GM18861 (cell line): ENCODE results near the gene DDC.
A peak's percentile ranks its signal among the peaks of the same experiment; 100 is the strongest.

ENCODE experiments used
- ATAC-seq: cut with Tn5 transposase; IDR thresholded peaks from one replicate; pipeline ENCODE4 v1.9.1; 2021; ENCODE audit not compliant: unreplicated experiment

The DDC gene, protein sequence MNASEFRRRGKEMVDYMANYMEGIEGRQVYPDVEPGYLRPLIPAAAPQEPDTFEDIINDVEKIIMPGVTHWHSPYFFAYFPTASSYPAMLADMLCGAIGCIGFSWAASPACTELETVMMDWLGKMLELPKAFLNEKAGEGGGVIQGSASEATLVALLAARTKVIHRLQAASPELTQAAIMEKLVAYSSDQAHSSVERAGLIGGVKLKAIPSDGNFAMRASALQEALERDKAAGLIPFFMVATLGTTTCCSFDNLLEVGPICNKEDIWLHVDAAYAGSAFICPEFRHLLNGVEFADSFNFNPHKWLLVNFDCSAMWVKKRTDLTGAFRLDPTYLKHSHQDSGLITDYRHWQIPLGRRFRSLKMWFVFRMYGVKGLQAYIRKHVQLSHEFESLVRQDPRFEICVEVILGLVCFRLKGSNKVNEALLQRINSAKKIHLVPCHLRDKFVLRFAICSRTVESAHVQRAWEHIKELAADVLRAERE

DNA sequence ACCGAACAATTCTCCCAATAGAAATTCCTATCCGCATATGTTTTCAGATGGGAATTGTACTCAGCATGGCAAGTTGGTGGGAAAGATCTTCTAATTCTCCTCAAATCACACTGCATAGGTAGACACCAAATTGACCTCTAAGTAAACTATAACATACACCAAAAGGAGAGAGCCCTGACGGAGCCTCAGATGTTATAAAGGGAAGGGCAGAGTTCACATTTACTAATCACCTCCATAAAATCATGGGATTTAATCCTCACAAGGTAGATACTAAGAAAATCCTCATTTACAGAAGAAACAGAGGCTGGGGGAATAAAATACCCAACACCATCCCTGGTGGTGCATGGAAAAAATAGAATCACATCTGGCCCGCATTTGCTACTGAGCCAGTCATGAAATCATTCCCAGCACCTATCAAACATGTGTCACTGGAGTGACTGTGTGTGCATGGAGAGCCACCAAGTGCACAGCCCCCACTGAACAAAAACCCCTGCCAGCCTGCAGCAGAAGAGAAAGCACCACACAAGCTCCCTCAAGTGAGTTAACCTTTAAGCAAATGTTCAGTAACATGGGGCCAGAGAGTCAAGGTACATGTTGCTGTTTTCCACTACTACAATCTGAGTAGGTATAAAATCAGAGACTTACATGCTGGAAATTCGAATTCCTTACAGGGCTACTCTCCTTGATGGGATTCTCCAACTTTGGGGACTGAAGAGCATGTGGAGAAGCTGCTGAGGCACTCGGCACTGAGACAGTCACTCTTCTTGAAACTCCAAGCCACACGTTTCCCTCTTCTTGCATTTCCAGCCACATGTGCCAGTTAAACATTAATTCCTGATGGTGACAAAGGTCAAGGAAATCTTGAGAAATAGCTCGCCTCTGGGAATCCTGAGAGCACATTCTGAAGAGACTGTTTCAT is at the start of gene DDC:
TSS of gene DDC (minus strand) at position 766 of the 919 bp plus-strand sequence. CDS start 21,320 bp downstream, outside the sequence.
- ATAC-seq = no peak

DNA sequence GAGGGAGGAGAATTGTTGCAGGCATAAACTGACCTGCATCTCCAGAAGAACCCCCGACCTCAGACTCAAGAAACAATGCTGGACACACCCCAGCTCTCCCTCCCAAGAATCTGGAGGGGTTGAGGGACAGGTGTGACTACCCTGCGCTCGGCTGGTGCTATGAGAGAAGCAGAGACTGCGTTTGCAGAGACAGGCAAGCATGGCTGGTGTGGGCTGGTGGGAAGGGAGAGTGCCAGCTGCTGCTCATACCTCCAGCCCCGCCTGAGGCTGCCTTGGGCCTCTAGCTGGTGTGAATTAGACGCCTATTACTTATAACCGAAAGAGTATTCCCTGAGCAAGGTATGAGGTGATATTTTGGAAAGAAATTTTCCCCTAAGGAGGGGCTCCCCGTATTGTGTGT is 48.3 kb upstream of the DDC start:
- ATAC-seq = no peak

DNA sequence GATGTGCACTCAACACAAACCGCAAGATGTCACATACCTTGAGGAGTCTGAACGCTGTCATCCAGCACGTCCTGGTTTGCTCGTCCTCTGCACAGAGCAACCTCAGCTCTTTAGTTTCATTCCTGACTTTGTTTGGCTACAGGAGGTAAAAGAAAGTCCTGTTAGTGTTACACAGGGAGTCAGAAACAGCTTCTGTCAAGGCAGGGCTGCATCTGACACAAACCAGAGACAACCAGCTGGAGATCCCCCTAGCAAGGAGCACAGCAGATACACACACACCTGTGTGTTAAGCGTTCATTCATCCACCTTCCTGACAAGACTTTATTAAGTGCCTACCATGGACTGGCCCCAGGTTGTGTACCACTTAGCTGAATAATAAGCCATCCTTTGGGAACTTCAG is 47.5 kb upstream of the DDC start:
- no peak for ATAC-seq

DNA sequence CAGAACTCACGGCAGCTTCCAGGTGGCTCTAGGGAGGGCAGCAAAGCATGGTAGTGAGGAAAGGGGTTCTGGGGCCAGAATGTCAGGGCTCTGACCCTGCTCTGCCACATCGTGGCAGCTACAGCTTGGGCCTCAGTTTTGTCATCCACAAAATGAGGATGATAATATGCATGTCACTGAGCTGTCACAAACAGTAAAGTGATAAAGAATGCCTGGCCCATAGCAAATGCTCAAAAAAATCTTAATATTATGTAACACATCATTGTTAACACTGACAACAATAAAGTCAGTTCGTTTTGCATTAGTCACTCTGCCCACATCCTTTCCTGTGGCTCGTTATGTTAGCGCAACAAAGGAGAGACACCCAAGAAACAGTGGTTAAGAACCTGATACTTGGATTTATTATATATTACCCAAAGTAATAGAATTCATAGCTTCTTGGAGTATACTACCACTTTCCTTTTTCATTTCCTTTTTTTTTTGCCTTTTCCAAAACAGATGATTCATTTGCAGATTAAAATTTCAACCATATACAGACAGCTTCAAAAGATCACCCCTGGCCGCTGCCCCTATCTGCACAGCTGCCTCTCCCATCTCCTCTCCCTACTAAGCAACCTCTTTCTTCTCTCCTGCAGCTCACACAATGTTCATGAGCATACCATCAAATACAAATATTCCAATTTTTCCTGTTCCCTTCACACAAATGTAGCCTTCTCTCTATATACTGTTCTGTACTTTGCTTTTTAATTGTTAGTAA is 45.5 kb upstream of the DDC start:
- peak; percentile 62 for ATAC-seq

DNA sequence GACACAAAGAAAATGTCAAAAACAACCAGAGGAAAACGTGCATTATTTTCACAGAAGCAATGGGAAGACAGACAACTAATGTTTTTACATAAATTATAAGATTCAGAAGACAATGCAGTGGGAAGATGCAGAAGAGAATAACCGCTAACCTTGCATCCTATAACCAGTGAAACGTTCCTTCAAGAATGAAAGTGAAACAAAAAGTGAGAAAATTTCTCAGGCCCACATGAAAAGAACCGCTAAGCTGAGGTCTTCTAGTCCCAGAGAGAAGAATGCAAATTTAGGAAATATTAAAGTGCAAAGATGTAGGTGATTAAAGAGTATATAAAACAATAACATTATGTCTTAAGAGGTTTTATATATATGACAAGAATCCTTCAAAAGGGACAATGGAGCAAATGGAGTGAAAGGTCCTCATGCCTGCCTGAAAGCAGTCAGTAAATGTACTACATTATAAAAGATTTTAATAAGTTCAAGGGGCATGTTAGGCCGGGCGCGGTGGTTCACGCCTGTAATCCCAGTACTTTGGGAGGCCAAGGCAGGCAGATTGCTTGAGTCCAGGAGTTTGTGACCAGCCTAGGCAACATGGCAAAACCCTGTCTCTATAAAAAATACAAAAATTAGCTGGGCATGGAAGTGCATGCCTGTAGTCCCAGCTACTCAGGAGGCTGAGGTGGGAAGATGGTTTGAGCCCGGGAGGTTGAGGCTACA is 43.1 kb upstream of the DDC start:
- no peak for ATAC-seq

DNA sequence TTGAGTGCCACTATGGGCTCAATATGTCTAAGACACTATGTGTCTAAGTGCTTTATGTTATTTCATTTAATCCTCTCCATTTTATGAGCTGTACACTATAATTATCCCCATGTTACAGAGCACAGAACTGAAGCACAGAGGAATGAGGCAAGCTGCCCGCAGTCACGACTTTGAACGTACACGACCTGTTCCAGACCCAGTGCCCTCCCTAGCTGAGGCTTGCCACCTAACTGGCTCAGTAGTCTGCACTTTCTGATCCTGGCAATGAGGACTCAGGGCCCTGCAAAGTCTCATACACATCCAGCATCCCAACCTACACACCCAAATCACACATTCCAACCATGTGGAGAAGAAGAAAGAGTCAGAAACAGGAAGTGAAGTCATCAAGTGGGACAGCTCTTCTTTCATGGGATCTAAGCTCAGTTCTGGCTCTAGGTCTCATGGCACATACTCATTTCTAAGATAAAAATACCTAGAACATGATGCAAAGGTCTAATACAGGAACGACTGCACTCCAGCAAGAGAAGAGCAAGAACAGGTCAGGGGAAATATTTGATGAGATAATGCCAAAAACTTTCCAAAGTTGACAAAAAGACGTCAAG is 42.4 kb upstream of the DDC start:
- ATAC-seq = no peak

DNA sequence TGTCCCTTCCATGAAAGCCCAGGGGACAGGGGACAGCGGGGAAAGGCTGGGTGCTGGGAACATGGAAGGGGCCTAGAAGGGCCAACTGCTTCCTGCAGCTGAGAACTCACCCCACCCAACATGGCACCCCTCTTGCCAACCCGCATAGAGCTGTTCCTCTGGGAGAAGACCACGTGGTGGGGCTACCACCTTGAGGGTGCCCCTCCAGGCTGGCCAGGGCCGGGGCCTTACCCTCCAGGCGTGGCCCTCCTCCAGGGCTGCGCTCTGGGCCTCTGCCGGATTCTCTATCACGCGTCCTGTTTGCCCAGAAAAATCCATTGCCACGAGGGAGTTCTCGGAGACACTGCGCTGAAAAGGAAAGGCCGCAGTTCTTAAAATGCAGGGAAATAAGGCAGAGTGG is 39.9 kb upstream of the DDC start:
- ATAC-seq = no peak

DNA sequence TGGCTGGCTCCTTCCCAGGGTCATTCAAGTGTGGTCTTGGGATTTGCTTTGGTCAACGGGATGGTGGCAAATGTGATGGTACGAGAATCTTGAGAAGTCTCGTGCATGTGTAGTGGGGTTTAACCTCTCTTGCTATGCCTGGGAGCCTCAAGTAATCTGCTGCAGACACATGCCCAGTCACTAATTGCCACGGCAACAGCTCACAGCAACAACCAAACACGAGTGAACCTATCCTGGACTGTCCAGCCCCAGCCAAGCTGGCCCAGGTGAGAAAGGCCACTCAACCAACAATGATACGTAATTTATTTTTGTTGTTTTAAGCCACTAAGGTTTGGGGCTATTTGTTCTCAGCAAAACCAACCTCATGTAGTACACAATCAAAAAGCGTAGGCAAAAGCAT is 38.1 kb upstream of the DDC start:
- no peak for ATAC-seq

DNA sequence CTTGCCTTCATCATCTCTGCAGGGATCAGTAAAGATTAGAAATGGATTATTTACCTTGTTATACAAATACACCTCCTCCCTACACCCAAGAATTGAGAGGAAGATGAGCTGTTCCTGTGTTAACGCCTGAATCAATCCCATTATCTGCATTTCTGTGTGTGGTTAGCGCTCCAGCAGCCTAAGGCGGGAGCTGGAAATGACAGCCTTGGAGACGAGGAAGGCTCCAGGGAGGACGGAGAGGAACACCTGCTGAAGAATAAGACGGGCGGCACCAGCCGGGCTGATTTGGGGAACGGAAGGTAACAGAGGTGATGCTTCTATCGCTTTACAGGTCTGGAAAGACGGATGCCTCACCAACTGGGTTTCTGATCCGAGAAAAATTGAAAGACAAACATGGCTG is 34.2 kb upstream of the DDC start:
- no peak for ATAC-seq

DNA sequence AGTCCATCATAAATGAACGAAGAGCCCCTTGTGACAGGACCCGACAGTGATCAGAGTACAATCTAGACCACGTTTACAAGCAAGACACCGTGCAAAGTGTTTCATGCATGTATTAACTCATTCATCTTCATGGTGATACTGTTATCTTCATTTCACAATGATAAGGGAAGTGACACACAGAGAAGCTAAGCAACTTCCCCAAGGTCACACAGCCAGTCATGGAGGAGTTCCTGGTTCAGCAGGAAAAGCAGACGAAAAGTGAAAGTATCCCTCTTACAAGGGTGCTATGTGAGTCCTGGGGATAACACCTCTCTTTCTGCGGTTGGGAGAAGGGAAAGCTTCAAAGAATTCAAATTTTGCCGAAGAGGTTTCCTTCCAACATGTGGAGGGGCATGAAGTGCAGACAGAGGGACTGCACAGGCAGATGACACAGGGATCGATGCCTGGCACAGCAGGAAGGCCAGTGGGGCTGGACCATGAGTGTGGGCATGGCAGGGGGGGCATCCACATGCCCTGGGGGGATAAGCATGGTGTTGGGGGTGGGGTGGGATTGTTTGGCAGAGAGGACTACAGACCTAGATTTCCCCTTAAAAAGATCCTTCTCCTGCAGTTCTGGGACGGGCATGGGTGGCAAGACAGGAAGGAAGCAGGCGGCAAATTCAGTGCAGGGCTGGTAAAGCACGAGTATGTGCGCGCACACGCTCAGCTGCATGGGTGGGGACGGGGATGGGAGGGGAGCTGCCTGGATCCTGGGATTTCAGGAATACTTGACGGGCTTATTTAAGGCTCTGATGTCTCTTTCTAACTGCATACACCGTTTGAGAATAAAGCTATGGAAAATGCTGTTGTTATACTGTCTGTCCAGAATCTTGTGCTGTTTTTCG is 33.5 kb upstream of the DDC start:
- ATAC-seq = no peak

DNA sequence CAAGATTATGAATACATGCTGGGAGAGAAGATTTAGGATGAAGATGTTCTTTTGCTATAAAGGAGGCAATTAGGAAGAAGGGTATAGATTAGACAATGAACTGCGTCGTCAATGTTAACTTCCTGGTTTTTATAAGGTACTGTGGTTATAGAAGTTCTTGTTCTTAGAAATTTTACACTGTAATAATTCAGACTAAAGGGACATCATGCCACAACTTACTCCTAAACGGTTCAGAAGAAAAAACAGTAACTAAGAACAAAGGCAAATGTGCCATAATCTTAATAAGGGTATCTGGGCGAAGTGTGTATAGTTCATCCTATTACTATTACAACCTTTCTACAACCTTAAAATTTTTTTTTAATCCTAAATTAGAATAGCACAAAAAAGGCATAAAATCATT is 31.3 kb upstream of the DDC start:
- ATAC-seq = no peak

DNA sequence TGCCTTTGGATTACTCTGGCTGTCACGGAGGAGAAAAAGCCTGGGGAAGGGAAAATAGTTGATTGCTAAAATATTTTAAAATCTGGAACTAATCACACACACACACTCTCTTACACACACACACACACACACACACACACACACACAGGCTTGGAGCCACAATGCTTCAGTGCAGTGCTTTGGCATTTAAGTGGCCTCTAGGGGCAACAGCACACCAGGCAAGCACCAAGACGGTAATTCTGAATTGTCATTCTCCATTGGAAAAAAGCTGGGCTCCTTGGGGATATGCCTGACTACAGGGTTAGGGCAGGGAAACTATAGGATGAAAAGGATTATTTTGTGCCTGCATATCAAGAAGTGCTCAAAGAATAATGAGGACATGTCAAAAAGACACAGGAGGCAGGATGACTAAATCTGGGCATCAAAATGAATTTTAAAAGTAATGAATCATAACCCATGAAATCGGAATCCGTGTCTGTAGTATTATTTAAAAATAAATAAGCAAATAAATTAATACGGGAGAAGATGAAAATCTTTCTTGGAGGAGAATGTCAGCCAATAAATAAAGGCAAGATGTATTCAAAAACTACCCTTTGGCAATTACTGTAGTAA is 30.4 kb upstream of the DDC start:
- peak; percentile 10 for ATAC-seq

DNA sequence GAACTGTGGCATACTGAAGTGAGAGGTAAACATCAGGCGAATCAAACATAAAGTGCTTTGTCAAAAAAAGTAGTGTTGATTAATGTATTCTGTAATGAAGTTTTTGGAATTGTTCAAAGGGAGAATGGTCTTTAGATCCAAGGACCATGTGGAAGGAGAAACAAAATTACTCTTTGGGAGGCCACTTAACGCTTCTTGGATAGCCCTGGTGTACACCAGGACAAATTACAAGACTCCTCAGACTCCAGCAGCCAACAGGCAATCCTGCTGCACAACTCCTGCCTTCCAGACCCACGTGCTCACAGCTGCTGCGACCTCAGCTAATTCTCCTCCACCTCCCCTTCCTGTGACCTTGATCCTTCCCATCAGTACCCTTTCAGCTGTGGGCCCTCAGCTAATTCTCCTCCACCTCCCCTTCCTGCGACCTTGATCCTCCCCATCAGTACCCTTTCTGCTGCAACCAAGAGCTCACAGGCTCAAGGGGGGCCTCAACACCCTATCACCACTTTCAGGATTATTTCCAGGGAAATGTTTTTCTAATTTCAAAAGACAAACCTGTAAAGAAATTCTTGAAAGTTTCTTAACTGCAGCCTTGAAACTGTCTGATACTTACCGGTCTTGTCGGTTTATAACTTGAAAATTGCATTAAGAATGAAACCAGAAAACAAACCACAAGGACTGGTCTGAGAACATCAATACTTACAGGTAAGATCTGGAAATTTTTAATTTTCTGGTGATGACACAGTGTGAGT is 29.7 kb upstream of the DDC start:
- ATAC-seq = peak; percentile 41

DNA sequence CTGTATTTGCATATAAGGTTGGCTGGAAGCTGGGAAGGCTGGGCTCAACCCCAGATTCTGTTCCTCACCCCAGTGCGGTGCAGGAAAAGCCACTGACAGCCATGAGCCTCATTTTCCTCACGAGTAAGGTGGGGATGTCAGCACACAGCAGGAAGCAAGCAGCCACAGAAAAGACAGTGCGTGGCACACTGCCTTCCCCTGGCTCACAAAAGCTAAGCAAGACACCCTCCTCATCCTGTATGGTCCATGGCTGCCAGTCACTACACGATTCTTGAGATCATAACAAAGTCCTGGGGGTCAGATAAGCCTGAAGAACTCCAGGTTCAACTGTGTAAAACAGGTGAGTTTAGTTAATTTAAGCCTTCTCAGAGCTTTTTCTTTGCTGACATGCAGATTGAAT is 28.9 kb upstream of the DDC start:
- ATAC-seq = no peak

DNA sequence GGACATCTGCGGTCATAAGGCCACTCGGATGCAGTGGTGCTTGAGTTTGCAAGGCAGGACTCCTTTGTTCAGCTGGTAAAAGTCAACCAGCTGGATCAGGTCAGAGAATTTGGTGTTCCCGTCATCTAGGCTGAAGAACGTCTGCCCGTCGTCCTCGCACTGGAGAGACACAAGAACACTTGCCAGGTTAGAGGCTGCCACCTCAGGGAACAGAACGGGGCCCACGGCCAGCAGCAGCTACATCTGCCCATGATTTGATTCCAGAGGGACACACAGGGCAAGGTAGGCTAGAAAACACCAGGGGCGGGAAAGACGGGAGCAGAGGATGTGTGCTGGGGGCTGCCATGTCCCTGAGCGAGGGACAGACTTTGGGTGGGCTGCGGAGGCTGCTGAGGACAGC is 27.7 kb upstream of the DDC start:
- no peak for ATAC-seq

DNA sequence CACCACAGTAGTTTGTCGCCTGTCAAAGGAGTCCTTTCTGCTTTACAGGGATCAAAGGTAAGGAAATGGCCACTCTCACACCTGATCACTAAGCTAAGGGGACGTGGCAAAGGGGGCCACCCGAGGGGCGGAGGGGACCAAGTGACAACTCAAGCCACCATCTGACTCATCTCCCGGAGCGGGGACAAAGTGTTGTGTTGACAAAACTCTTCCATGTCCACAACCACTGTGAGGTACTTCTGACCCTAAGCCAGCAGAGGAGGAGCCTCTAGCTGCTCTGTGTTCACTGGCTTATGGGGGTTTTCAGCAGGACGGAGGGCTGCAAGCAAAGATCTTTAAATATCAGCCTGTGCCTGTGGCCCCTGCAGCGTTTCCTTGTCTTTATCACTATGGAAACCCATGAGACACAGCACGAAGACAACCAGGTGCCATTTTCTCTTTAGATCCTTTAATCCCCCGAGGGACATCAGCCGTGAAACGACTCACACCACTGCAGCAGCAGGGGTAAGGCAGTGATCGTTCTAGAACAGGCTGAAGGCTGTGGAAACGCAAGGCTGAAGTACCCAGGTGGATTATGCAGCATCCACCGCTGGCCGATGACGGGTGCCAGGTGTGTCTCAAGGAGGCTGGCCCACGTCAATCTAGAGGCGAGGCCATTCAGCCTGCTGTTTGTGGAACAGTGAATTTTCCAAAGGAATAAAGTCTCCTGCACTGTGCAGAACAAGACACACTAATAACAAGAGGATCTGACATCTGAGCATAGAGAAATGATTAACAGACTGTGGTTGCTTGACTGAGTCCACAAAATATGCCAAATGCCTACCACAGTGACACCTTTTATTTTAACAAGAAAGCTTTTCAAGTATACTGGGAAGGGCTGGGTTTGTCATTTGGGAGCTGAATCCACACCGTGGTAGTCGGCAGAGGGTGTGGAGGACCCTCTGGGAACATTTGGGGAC is 26.6 kb upstream of the DDC start:
- peak; percentile 72 for ATAC-seq

DNA sequence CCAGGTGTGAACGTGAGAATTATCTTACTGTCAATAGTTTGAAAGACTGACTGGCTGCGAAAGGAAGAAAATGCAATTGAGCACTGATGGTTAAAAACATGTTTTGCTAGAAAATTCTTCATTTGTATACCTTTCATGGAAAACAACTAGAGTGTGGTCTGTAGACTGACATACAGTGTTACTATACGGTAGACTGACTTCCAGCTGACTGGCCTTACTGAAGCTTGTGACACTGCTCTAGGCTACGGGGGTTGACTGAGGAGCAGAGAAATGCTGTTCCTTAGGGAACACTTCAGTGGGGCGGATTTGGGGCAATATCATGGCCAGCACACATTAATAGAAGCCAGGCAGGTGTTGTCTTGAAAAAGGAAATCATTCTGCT is 25.9 kb upstream of the DDC start:
- no peak for ATAC-seq
